BE2C (cell line): ENCODE results near the gene P2RY8.
A peak's percentile ranks its signal among the peaks of the same experiment; 100 is the strongest.

ENCODE experiments used
- DNase-seq: peaks from one replicate; pipeline ENCODE4 v3.0.0-alpha.2; 2020
- H3K27me3 ChIP-seq: fragments of 250-450 bp; sonication (Bioruptor Pico); 2 replicates; pipeline ENCODE4 v1.5.1; 2020; ENCODE audit warnings: mild to moderate bottlenecking
- H3K36me3 ChIP-seq: fragments of 250-450 bp; sonication (Bioruptor Pico); 2 replicates; pipeline ENCODE4 v1.5.1; 2020; ENCODE audit warnings: mild to moderate bottlenecking
- H3K4me1 ChIP-seq: fragments of 250-450 bp; sonication (Bioruptor Pico); 2 replicates; pipeline ENCODE4 v1.5.1; 2020
- H3K4me3 ChIP-seq: 2 replicates; pipeline ENCODE4 v1.5.1; 2011; ENCODE audit warnings: low read depth, low read length
- H3K9me3 ChIP-seq: fragments of 250-450 bp; sonication (Bioruptor Pico); 2 replicates; pipeline ENCODE4 v1.5.1; 2020
- TF ChIP-seq, protein P1 (sequence below): IDR thresholded peaks from 2 replicates; pipeline ENCODE4 v1.5.1; 2012; ENCODE audit warnings: mild to moderate bottlenecking, low read depth, low read length

P2RY8 gene

DNA sequence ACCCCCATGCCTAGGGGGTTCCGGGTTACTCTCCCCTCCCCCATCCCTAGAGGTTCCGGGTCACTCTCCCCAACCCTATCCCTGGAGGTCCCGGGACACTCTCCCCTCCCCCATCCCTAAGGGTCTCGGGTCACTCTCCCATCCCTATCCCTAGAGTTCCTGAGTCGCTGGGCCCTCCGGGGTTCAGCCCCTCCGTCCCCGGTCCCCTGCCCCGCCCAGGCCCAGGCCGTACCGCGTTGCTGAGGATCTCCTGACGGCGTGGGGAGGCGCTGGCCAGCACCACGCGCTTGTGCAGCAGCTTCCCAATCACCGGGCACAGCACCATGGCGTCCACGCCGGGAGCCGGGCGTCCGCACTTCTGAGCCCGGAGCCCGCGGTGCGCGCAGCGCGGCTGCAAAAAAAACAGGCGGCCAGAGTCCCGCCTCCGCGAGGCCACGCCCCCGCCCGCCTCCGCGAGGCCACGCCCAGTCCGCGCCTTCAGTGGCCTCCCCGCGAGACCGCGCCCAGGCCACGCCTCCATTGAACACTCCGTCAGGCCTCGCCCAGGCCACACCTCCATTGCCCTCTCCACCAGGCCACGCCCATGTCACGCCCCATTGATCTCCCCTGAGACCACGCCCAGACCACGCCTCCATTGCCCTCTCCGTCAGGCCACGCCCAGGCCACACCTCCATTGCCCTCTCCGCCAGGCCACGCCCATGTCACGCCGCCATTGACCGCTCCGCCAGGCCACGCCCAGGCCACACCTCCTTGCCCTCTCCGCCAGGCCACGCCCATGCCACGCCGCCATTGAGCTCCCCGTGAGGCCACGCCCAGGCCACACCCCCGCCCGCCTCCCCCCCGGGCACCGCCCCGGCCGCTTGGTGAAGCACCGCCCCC, 84.2 kb downstream of the P2RY8 start, which contains the start of gene ASMTL:
TSS of gene ASMTL (minus strand) at position 394 of the 879 bp plus-strand sequence. CDS start at position 325, 69 bp downstream.
- no peaks in the 10 kb centered on the region for H3K36me3 ChIP-seq
- H3K27me3 ChIP-seq: no peaks in the 10 kb centered on the region
- TF ChIP-seq, protein P1, sequence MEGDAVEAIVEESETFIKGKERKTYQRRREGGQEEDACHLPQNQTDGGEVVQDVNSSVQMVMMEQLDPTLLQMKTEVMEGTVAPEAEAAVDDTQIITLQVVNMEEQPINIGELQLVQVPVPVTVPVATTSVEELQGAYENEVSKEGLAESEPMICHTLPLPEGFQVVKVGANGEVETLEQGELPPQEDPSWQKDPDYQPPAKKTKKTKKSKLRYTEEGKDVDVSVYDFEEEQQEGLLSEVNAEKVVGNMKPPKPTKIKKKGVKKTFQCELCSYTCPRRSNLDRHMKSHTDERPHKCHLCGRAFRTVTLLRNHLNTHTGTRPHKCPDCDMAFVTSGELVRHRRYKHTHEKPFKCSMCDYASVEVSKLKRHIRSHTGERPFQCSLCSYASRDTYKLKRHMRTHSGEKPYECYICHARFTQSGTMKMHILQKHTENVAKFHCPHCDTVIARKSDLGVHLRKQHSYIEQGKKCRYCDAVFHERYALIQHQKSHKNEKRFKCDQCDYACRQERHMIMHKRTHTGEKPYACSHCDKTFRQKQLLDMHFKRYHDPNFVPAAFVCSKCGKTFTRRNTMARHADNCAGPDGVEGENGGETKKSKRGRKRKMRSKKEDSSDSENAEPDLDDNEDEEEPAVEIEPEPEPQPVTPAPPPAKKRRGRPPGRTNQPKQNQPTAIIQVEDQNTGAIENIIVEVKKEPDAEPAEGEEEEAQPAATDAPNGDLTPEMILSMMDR: no peak
- DNase-seq: peak; percentile 96
- H3K4me1 ChIP-seq: no peaks in the 10 kb centered on the region
- H3K4me3 ChIP-seq: peak within 1 kb of the TSS; percentile 65
- H3K9me3 ChIP-seq: no peaks in the 10 kb centered on the region

DNA sequence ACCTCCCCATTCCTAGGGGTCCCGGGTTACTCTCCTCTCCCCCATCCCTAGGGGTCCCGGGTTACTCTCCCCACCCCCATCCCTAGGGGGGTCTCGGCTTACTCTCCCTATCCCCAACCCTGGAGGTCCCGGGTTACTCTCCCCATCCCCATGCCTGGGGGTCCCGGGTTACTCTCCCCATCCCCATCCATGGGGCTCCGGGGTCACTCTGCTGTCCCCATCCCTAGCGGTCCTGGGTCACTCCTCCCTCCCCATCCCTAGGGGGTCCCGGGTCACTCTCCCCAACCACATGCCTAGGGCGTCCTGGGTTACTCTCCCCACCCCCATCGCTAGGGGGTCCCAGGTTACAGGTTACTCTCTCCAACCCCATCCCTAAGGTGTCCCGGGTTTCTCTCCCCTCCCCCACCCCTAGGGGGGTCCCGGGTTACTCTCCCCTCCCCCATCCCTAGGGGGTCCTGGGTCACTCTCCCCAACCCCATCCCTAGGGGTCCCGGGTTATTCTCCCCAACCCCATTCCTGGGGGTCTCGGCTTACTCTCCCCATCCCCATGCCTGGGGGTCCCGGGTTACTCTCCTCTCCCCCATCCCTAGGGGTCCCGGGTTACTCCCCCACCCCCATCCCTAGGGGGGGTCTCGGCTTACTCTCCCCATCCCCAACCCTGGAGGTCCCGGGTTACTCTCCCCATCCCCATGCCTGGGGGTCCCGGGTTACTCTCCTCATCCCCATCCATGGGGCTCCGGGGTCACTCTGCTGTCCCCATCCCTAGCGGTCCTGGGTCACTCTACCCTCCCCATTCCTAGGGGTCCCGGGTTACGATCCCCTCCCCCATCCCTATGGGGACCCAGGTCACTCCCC, 85.1 kb downstream of the P2RY8 start:
- TF ChIP-seq, protein P1: no peak
- no peaks in the 10 kb centered on the region for H3K36me3 ChIP-seq
- no peak for DNase-seq
- no peaks in the 10 kb centered on the region for H3K9me3 ChIP-seq
- H3K4me3 ChIP-seq: peak overlapping the region; percentile 65
- H3K4me1 ChIP-seq: no peaks in the 10 kb centered on the region
- H3K27me3 ChIP-seq: no peaks in the 10 kb centered on the region

DNA sequence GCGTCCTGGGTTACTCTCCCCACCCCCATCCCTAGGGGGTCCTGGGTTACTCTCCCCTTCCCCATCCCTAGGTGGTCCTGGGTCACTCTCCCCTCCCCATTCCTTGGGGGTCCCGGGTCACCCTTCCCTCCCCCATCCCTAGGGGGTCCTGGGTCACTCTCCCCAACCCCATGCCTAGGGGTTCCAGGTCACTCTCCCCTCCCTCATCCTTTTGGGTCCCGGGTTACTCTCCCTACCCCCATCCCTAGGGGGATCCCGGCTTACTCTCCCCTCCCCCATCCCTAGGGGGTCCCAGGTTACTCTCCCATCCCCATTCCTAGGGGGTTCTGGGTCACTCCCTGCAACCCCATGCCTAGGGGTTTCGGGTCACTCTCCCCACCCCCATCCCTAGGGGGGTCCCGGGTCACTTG, 85.7 kb downstream of the P2RY8 start:
- TF ChIP-seq, protein P1: no peak
- no peaks in the 10 kb centered on the region for H3K9me3 ChIP-seq
- no peaks in the 10 kb centered on the region for H3K27me3 ChIP-seq
- no peak for DNase-seq
- H3K4me1 ChIP-seq: no peaks in the 10 kb centered on the region
- no peaks in the 10 kb centered on the region for H3K36me3 ChIP-seq
- H3K4me3 ChIP-seq: no peak overlapping the region

DNA sequence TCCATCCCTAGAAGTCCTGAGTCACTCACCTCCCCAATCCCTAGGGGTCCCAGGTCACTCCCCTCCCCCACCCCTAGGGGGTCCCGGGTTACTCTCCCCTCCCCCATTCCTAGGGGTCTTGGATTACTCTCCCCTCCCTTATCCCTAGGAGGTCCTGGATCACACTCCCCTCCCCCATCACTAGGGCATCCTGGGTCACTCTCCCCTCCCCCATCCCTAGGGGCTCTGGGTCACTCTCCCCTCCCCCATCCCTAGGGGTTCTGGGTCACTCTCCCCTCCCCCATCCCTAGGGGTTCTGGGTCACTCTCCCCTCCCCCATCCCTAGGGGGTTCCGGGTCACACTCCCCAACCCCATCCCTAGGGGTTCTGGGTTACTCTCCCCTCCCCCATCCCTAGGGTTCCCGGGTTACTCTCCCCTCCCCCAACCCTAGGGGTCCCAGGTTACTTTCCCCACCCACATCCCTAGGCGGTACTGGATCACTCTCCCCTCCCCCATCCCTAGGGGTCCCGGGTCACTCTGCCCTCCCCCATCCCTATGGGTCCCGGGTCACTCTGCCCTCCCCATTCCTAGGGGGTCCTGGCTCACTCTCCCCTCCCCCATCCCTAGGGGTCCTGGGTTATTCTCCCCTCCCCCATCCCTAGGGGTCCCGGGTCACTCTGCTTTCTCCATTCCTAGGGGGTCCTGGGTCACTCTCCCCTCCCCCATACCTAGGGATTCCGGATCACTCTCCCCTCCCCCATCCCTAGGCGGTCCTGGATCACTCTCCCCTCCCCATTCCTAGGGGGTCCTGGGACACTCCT, 86.4 kb downstream of the P2RY8 start:
- DNase-seq: no peak
- TF ChIP-seq, protein P1: no peak
- Histone ChIP-seq H3K27me3 (no peaks in the 10 kb centered on the region), H3K36me3 (no peaks in the 10 kb centered on the region), H3K4me3 (no peak overlapping the region), H3K9me3 (no peaks in the 10 kb centered on the region), H3K4me1 (no peaks in the 10 kb centered on the region)

DNA sequence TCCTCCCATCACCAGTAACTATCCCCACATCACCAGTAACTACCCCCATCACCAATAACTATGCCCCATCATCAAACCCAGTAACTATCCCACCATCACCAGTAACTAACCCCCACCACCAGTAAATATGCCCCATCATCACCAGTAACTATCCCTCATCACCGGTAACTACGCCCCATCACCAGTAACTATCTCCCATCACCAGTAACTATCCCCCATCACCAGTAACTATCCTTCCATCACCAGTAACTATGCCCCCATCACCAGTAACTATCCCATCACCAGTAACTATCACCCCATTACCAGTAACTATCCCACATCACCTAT, 87.2 kb downstream of the P2RY8 start:
- Histone ChIP-seq H3K36me3 (no peaks in the 10 kb centered on the region), H3K9me3 (no peaks in the 10 kb centered on the region), H3K4me1 (no peaks in the 10 kb centered on the region), H3K27me3 (no peaks in the 10 kb centered on the region), H3K4me3 (no peak overlapping the region)
- TF ChIP-seq, protein P1: no peak
- no peak for DNase-seq
